ENCODE measurements around the gene FBXO3.
A peak's percentile ranks its signal among the peaks of the same experiment; 100 is the strongest.
"Not testable (repeated sequence)": the region's sequence is repeated elsewhere in the genome, so short reads cannot be mapped to it uniquely, and the experiment has no call there.

FBXO3 gene

DNA sequence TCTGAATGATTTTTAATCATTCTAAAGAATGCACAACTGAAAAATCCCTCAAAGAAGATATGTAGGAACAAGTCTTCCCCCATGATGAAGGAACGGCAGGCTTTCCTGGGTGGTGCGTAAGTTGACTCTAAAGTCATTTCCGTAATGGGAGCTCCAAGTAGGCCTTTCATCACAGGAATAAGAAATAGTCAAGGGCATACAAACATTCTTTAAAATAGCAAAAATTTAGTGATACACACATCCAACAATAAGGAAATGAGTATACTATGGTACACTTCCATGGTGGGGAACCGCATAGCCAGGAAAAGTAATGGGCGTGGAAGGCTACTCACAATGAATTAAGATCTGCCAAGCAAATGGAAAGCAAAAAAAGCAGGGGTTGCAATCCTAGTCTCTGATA is 48.8 kb downstream of the FBXO3 start:
- no peak for DNase-seq

DNA sequence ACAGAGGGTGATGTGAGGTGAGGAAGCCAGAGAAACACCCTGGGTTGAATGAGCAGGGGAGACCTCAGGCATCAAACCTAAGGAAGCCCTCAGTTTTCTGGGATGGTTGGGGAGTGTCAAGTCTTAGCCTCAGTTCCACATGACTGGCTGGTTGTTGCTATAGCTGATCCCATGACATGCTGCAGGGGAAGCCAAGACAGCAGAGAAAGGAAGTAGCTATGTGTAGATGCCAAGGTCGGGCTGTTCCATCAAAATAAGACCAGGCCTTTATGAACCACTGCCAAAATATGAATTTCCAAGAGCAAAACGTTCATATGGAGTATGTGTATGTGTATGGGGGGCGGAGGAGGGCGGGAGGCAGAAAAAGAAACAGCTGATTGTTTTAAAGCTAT is 49.7 kb downstream of the FBXO3 start:
- DNase-seq, result no peak

DNA sequence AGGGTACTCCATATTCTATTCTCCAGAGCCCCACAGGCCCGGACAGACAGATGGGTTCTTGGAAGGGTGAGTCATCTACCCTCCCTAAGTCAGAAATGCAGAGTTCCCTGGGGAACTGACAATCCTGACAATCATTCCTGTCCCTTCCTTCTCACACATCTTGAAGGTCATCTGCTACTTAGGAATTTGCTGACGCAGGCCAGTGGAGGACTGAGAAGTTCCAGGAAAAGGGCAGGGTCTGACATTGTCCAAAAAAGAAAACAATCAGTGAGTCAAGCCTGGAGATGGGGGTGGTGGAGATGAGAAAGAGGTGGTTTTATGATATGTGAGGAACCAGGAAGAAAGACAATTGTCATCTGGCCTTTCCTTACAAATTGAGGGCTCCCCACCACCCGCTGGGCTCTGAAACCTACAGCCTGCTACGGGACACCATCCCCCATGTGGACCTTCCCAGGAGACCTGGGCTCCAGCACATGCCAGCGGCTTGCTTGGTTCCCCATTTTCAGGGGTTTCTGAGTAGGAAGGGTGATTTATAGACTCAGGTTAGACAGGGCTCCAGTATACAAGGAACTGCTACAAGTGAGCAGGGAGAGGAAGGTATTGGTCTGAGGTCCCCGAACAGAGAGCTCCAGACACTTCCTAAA is 51.0 kb downstream of the FBXO3 start:
- no peak for DNase-seq

DNA sequence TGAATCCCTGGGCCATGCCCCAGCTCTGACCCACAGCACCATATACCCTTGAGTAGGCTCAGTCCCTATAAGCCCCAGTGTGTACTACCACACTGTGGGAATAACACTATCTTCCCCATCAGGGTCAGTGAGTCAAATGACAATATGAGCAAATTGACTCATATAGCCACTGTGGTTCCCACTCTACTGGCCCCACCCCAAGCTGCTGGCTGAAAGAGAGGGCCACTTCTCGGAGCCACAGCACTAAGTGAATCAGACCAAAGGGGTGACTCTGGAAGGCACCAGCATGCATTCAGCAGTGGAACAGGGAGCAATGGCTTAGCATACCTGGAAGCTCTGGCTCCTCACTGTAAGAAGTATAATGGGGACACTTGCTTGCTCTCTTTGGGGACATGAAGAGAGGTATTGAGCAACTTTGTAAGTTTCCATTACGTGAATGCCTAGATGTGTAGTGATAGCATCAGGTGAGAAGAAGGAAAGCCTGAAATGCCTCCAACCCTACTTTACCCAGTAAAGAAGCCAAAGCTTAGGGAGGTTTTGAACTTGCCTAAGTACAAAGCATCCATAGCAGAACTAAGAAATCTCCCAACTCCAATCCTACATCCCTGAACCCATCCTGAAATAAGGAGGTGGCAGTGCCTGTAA is 51.6 kb downstream of the FBXO3 start:
- DNase-seq, result no peak

DNA sequence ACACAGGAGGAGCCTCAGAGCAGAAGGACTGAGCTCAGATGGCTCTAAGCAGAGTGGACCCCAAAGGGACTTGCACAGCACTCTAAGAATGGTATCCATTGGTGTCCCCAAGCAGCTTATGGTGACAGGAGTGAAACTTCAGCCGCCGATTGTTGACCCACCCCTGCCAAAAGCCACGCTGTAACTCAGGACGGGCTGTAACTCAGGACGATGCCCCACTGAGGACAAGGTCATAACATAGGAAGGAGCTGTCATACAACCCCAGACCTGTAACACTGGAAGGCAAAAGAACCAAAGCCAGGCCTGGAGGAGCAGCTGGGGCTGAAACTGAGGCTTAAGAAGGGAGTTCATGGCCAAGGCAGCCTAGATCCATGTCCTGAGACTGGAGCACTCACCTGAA is 52.3 kb downstream of the FBXO3 start:
- DNase-seq, result no peak

DNA sequence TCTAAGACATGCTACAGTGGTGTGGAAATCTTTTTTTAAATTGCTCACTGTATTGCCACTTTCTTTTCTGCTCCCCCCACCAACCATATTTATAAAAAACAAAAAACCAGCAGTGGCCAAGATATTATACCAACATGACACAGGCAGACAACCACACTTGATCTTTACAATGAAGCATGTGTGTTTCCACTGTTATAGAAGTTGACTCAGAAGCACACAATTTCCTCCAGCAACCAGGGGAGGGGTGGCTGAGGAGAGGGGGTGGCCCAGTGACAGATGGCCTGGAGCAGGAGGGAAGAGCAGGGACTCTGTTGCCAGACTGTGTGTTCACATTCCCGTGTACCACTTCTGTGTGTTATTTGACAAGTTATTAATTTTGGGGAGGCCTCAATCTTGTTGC is 52.9 kb downstream of the FBXO3 start:
- no peak for DNase-seq

DNA sequence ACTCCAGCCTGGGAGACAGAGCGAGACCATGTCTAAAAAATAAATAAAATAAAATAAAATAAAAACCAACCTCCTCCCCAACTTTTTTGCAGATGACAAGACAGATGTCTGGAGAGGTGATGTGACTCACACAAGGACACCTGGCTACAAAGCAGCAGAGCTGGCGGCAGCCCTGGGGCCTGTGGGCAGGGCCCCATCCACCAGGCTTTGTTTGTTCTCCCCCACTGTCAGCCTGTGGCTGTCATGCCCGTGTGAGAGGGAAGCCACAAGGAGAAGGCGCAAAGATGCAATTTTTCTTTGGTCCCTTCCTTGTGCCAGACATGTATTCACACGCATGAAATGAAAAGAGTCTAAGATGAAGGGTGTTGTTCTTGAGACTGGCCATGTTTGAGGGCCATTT is 54.7 kb downstream of the FBXO3 start:
- no peak for DNase-seq

DNA sequence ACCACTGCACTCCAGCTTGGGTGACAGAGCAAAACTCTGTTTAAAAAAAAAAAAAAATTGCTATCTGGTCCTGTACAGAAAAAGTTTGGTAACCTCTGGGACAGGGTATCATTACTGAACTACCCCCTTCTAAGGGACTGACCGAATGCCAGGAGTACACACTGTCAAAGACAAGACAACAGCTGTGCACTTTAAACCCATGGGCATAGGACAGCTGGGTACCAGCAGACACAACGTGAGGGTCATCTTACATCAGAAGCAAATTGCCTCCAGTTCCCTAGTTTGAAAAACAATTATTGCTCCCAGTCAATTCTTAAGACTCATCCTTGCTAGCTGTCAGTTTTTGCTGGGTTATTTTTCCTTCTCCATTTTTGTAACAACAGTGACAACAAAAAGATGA is 55.9 kb downstream of the FBXO3 start:
- no peak for DNase-seq

DNA sequence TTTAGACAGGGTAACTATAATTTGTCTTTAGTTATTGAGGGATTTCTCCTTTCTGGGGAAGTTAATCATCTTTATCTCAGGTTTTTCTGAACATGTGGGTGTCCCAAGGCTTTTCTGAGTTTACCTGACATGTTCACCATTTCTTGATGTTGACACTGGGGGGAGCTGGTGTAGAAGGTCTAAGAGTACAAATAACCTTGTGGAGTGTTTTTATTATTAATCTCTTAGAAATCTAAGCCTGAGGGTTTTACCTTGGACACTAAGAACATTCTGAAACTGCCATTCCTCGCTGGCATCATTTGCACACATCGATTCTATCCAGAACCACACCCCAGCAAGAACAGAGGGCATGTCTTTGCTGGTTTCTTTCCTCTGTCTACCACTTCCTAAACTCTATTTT is 58.1 kb downstream of the FBXO3 start:
- DNase-seq, result no peak

DNA sequence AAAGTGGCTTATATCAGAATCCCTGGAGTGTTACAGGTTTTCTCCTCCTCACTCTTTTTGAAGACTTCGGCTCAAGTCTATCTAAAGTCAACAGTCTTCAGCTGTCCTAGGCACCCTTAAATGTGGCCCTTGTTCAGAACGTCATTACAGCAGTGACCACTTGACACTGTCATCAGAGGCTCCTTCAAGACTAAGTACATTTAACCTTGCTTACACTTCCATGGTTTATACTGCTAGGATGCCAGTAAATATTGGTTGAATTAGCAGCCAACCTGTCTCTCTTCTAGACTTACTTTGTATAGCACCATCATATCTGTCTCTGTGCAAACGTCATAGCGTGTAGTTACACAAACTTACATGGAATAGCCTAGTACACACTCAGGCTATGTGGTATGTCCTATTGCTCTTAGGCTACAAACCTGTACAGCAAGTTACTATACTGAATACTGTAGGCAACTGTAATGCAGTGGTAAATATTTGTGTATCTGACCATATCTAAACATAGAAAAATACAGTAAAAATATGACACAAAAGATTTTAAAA is 60.4 kb downstream of the FBXO3 start:
- no peak for DNase-seq

DNA sequence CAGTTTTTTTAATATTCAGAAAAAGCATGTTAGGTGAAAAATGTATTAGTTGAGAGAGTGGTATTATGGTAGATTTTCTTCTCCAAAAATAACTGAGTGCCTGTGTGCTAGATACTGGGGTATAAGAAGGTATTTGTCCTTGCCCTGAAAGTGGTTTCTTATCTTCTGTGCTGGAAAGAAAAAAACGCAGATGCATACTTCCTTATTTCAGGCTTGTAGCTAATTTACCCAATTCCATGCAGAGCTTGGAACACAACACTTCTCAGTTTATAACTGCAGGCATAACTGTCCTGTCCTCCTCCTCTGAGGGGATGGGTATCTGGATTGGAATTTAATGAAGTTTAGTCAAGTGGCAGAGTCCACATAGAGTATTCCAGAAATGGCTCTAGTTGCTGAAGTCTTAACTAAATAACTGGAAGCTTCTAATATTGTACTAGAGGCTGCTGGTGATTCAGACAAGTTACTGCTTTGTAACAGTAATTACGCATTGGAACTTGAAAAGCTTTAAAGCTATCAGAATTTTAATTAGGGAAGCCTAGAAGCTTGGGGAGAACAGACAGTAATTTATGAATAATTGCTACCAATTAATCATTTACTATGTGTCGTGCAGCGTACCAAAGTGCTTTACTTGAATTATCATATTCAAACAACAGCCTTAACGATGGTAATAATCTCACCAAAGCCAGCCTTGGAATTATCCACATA is 61.0 kb downstream of the FBXO3 start:
- no peak for DNase-seq

DNA sequence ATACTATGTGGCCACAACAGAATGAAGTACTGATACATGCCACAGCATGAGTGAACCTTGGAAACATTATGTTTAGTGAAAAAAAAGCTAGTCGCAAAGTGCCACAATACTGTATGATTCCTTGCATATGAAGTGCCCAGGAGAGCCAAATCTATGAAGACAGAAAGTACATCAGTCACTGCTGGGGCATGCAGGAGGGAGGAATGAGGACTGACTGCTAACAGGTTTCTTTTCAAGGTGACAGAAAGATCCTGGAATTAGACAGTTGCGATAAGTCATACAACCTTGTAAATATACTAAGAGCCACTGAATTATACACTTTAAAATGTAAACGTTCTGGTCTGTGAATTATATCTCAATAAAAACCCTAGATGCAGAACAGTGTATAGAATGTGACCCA is 61.9 kb downstream of the FBXO3 start:
- no peak for DNase-seq

DNA sequence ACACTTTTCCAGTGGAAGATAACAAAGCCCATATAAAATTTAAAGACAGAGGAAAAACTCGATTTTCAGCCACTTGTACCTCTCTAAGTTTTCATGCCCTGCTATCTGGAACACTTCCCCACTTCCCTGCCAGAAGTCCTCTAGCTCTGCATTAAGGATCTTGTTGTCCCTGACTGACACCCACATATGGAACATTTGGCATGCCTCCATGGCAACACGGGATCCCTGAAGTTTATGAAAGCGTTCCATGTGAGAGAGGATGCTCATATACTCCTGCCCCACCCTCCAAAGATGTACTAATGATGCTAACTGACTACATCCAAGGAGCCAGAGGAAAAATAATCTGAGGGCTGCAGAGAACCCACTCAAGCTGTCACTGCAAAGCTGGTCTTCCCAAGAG is 64.9 kb downstream of the FBXO3 start:
- DNase-seq, result no peak

DNA sequence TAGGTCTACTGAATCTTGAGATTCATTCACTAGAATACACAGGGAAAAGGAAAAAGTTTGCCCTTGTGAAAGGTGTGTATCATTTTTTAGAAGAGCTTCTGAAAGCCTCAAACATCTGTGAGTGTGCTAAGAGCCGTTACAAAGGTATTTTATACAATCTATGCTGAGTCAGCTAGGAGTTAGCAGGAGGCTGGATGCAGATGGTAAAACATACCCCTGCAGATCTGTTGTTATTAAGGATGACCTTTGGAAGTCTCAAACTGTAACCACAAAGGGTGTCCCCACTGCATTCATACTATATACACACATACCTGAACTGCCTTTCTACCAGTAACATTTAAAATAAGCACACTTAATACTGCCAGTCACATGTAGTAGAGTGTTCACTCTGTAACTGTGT is 65.3 kb downstream of the FBXO3 start:
- DNase-seq, result no peak

DNA sequence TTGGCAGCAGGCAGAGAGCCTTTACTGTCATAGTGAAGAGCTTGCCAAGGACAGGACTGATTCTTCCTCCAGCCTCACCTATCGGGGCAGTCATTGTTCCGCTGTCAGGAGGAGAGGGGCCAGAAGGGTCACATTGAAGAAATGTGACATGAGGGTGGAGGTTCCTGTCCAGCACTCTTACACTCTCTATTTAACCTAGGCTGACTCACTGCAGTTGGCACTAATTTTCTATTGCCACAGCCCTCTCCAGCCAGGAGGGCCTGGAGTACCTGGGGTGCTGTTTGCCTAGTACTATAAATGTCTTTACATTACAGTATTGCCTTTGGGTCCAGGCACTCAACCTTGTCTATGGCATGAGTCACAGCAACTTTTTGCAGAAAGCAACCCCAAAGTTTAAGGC is 66.5 kb downstream of the FBXO3 start:
- not testable (repeated sequence) for DNase-seq

DNA sequence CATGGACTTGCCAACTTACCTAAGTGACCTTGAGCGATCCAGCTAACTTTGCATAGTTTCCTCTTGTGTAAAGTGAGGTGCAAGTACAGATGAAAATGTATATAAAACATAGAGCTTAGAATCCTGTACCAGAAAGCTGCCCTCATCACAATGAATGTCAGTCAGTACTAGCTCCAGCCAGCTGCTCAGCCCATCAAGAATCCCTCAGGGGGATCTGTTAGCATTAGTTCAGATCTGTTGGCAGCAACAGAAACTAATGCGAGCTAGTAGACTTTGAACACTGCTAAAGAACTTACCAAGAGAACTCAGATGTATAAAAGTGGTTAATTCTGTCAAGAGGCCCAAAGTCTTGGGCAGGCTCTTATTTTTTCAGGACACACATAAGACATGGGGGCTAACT is 67.4 kb downstream of the FBXO3 start:
- DNase-seq, result no peak

DNA sequence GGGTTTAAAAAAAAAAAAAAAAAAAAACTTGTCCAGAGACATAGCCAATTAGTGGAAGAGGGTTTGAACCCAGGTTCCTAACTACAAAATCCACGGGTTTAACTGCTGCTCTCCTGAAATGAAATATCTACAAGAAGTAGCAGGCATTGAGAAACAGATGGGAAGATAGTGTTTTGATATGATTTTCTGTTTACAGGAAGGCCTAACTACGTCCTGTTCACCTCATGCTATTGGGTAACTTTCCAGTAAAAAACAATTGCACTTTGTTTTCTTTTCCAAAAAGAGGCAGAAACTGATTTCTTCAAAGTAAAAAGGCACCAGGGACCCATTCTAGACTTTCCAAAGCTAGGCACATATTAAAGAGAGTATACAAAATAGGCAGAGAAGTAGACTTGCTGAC is 67.8 kb downstream of the FBXO3 start:
- no peak for DNase-seq

DNA sequence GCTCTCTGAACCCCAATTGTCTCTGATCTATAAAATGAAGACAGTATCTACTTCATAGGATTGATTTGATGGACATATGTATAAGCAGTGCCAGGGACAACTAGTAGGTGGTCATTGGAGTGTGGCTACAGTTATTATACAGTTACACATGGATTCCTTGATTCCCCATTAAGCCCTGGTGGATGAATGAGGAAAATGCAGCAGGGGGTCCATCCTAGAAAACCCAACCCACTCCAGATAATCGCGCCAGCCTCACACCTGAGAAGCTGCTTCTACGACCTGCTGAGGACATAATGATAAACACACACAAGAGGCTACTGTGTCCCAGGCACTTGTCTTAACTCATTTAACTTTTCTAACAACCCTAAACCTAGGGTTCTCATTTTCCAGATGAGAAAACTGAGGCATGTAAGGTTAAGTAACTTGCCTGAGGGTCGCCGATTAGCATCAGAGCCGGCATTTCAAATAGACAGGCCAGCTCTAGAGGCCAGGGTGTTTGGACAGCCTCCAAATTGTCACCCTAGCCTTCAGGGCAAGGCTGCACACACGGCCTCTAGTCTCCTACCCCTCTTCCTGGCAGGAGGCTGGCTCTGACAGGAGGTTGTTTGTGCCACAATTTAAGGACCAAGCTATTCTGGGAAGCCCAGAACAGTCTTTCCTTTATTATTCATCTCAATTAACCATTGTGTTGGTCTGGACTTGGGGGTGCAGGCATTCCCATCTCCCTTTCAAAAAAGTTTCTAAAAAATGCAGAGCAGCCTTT is 69.9 kb downstream of the FBXO3 start:
- DNase-seq, result no peak

DNA sequence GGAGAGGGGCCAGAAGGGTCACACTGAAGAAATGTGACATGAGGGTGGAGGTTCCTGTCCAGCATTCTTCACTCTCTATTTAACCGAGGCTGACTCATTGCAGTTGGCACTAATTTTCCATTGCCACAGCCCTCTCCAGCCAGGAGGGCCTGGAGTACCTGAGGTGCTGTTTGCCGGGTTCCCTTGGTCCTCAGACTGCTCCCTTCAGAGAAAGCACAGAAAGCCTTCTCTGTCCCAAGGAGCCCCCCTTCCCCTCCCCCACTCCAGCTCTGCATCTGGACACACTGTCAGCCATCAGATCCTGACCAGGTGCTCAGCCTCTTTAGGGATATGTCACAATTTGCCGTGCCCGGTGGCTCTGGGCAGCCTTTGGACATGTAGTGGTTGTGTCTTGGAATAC is 70.5 kb downstream of the FBXO3 start:
- no peak for DNase-seq

DNA sequence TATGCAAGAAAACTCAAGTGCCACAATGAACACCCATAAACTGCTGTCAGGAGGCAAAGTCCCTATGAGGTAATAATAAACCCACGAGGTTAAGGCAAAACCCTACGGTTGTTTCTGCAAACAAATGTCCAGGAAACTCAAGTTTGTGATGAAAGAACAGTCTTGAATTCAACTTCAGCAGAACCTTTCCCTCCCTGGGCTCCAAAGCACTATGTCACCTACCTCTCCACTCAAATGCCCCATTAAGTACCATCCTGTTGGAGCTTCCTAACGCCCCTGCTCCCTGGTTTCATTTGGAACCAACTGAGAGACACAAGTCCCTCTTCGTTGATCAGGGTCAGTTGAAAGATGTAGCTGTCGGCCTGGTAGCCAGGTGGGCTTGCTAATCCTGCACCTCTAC is 71.1 kb downstream of the FBXO3 start:
- DNase-seq, result no peak

DNA sequence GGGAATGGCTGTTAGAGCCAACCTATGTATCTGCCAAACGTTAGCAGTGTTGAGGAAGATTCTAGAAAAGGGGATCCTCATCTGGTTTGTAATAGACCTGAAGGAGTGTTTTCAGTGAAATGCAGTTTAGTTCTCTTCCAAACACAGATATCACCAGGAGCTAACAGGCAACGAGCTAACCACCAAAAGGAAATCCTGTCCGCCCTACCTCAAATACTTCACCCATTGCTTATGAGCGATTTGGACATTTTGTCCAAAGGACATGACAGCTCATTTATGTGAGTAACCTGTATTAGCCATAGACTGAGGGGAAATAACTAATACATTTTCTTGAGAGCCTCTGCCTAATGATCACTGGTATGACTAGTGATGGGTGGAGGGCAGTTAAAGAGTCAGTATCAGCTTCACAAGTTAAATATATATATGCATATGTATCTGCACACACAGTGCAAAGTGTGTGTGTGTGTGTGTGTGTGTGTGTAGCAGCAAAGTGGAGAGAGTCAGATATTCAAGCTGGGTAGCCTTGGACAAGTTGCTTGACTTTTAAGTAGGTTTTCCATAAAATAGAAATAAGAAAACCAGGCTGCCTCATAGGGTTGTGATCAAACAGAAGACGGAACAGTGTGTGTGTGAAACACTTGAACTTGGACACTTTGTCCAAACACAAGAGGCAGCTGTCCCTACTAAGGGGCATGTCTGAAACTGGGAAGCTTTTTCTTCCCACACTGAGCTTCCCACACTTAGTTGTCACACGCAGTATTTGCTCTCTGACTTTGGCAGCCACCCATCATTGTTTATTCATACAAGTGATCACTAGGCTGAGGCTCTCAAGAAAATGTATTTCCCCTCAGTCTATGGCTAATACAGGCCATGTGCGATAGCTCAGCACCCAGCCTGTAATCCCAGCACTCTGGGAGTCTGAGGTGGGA is 72.8 kb downstream of the FBXO3 start:
- DNase-seq, result no peak

DNA sequence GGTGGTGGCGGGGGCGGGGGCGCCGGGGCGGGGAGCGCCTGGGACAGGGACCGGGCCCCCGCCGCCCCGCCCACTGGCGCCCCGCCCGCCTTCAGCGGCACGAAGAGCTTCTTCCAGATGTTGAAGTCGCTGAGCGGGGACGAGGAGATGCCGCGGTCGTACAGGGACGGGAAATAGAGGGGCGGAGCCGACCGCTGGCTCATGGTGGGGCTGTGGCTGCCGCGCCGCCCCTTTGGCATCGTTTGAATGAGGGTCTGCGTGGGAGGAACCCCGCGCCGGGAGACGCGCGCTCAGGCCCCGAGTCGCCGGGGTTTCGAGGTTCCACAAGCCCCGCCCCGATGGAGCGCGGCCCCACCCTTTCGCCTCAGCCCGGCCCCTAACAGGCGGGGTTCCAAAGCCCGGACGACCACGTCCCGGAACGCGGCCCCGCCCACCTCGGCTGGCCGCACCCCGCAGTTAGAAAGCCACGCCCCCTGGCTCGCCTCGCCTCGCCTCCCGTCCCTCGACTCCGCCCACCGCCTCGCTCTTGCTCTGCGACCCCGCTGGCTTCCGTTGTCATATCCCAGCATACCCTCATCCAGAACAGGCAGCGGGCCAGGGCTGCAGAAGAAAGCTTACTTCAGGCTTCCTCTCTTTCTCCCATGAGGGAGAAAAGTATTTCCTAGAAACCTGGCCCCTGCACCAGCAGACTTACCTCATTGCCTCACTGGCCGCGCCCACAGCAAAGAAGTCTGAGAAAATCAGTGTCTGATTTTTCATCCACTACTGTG is 73.6 kb downstream of the FBXO3 start, which contains the start of gene C11orf91:
C11orf91 (minus strand) TSS at position 325 of the 770 bp plus-strand sequence; CDS start at position 239, 86 bp downstream.
- DNase-seq, result peak; percentile 87

All from SHP77 treated with DMSO at 0.1 percent for 48 hours (cell line).